SK-N-SH (cell line): ENCODE measurements around the gene CELF2.

Experiments used
- CTCF ChIP-seq: fragments of 200-600 bp; sonication (generic); IDR thresholded peaks from 2 replicates; pipeline ENCODE4 v1.6.1; 2017; ENCODE audit warnings: antibody characterized with exemption, mild to moderate bottlenecking, moderate library complexity
- ELF1 ChIP-seq: IDR thresholded peaks from 2 replicates; pipeline ENCODE4 v1.4.0; 2012
- EP300 ChIP-seq, 2 experiments: IDR thresholded peaks; 2 replicates each; pipeline versions ENCODE4 v1.4.0 to v1.6.1; 2012; ENCODE audit warnings: borderline replicate concordance in 1 of 2, low read depth in 1 of 2, low read length in 1 of 2
- MAX ChIP-seq: IDR thresholded peaks from 2 replicates; pipeline ENCODE4 v1.4.0; 2012; ENCODE audit warnings: low read depth
- RFX5 ChIP-seq: IDR thresholded peaks from 2 replicates; pipeline ENCODE4 v1.6.1; 2012; ENCODE audit warnings: mild to moderate bottlenecking, improper control_type of control experiment, low read length
- YY1 ChIP-seq: IDR thresholded peaks from 2 replicates; pipeline ENCODE4 v1.4.0; 2012; ENCODE audit warnings: low read depth, mild to moderate bottlenecking

DNA sequence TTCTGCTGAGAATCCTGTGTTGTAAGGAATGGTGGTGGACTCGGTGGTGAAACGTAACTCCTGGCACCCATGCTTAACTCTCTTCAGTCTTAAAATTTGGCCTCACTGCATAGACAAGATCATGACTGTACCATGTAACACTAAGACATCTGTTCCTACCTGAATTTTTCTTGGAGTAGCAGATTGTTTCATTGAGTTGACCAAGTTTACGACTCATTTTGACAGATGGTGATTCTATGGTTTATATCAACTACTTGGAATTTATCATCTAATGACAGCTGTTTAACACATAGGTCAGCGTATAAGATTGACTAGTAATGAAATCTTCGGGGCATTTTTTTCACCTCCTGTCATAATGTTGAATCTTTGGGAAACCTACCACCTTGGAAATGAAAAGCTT lies 184.2 kb downstream of the CELF2 start:
- TF ChIP-seq CTCF (no peak), YY1 (no peak), ELF1 (no peak), MAX (no peak), EP300 (IDR thresholded peaks at IDR 0.05; ENCODE audit: borderline replicate concordance in 1 of 2, low read depth in 1 of 2, low read length in 1 of 2) (no peak), RFX5 (no peak)
